ENCODE measurements around the gene MIR17HG.
"Not testable (repeated sequence)": the region's sequence is repeated elsewhere in the genome, so short reads cannot be mapped to it uniquely, and the experiment has no call there.

MIR17HG gene

GRCh38 chr13:91347202-91347995 is at the start of gene MIR17HG:
MIR17HG (plus strand) TSS chr13:91347687.
- no peak for FAIRE-seq

GRCh38 chr13:91298060-91298459 is 49.4 kb upstream of the MIR17HG start:
- peak; percentile 47 for FAIRE-seq

GRCh38 chr13:91302111-91302510 is 45.4 kb upstream of the MIR17HG start:
- no peak for FAIRE-seq

GRCh38 chr13:91303031-91303430 is 44.5 kb upstream of the MIR17HG start:
- FAIRE-seq, result no peak

GRCh38 chr13:91304741-91305140 is 42.7 kb upstream of the MIR17HG start:
- no peak for FAIRE-seq

GRCh38 chr13:91305652-91306051 is 41.8 kb upstream of the MIR17HG start:
- no peak for FAIRE-seq

GRCh38 chr13:91307887-91308286 is 39.6 kb upstream of the MIR17HG start:
- no peak for FAIRE-seq

- no peak for FAIRE-seq
Observed at GRCh38 chr13:91308299-91308698, 39.2 kb upstream of the MIR17HG start.

GRCh38 chr13:91311491-91311890 is 36.0 kb upstream of the MIR17HG start:
- FAIRE-seq, result no peak

GRCh38 chr13:91312324-91312723 is 35.2 kb upstream of the MIR17HG start:
- FAIRE-seq, result no peak

- FAIRE-seq, result no peak
Observed at GRCh38 chr13:91313103-91313502, 34.4 kb upstream of the MIR17HG start.

GRCh38 chr13:91313581-91313980 is 33.9 kb upstream of the MIR17HG start:
- FAIRE-seq, result no peak

GRCh38 chr13:91314888-91315287 is 32.6 kb upstream of the MIR17HG start:
- no peak for FAIRE-seq

- no peak for FAIRE-seq
Observed at GRCh38 chr13:91318886-91319285, 28.6 kb upstream of the MIR17HG start.

GRCh38 chr13:91319996-91320395 is 27.5 kb upstream of the MIR17HG start:
- FAIRE-seq, result no peak

- not testable (repeated sequence) for FAIRE-seq
Observed at GRCh38 chr13:91320990-91321389, 26.5 kb upstream of the MIR17HG start.

- FAIRE-seq, result no peak
Observed at GRCh38 chr13:91323349-91323748, 24.1 kb upstream of the MIR17HG start.

- no peak for FAIRE-seq
Observed at GRCh38 chr13:91326146-91326545, 21.3 kb upstream of the MIR17HG start.

GRCh38 chr13:91328726-91329125 is 18.8 kb upstream of the MIR17HG start:
- FAIRE-seq, result no peak

- FAIRE-seq, result no peak
Observed at GRCh38 chr13:91329733-91330132, 17.8 kb upstream of the MIR17HG start.

- FAIRE-seq, result peak; percentile 47
Observed at GRCh38 chr13:91331047-91331915, 16.2 kb upstream of the MIR17HG start.

- FAIRE-seq, result no peak
Observed at GRCh38 chr13:91346062-91346461, 1.4 kb upstream of the MIR17HG start.

- FAIRE-seq, result no peak
Observed at GRCh38 chr13:91346850-91347201, 661 bp upstream of the MIR17HG start.

Measured in colon (tissue), 2 donors.